ENCODE results near the gene CHMP3.
"Not testable (repeated sequence)": the region's sequence is repeated elsewhere in the genome, so short reads cannot be mapped to it uniquely, and the experiment has no call there.

DNA sequence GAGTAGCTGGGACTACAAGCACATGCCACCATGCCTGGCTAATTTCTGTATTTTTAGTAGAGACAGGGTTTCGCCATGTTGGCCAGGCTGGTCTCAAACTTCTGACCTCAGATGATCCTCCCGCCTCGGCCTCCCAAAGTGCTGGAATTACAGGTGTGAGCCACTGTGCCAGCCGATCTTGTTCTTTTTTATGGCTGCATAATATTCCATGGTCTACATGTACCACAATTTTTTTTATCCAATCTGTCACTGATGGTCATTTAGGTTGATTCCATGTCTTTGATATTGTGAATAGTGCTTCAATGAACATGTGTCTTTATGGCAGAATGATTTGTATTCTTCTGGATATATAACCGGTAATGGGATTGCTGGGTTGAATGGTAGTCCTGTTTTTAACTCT lies 26.5 kb upstream of the CHMP3 start:
- TF ChIP-seq, protein P1, sequence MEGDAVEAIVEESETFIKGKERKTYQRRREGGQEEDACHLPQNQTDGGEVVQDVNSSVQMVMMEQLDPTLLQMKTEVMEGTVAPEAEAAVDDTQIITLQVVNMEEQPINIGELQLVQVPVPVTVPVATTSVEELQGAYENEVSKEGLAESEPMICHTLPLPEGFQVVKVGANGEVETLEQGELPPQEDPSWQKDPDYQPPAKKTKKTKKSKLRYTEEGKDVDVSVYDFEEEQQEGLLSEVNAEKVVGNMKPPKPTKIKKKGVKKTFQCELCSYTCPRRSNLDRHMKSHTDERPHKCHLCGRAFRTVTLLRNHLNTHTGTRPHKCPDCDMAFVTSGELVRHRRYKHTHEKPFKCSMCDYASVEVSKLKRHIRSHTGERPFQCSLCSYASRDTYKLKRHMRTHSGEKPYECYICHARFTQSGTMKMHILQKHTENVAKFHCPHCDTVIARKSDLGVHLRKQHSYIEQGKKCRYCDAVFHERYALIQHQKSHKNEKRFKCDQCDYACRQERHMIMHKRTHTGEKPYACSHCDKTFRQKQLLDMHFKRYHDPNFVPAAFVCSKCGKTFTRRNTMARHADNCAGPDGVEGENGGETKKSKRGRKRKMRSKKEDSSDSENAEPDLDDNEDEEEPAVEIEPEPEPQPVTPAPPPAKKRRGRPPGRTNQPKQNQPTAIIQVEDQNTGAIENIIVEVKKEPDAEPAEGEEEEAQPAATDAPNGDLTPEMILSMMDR (IDR thresholded peaks at IDR 0.05), result not testable (repeated sequence)
- not testable (repeated sequence) for TF ChIP-seq EZH2 (IDR thresholded peaks at IDR 0.05; ENCODE audit: borderline replicate concordance, insufficient read depth, low read depth, low read length, poor library complexity, severe bottlenecking)

All from B cell (primary cell).